Esophagus (tissue), 2 donors: ENCODE results near the gene PRRC2A. TPM values are rescaled to one million over a fixed set of nuclear protein-coding genes. Genes with fewer than 3 reads are reported as not detected.
A peak's percentile ranks its signal among the peaks of the same experiment; 100 is the strongest.

ENCODE experiments used
- H3K27ac ChIP-seq, 2 donors: one replicate each; pipeline ENCODE4 v1.5.1; 2013; ENCODE audit warnings: low read depth in 2 of 2, mild to moderate bottlenecking in 2 of 2, inconsistent platforms in 1 of 2, low read length in 1 of 2, moderate library complexity in 1 of 2
- H3K27me3 ChIP-seq, 2 donors: one replicate each; pipeline ENCODE4 v1.6.1; 2013; ENCODE audit warnings: low read length in 2 of 2, control low read depth in 1 of 2, mild to moderate bottlenecking in 1 of 2; ENCODE audit not compliant: insufficient read depth in 2 of 2, control insufficient read depth in 1 of 2
- H3K36me3 ChIP-seq, 2 donors: one replicate each; pipeline ENCODE4 v1.6.1; 2013; ENCODE audit warnings: low read length in 1 of 2; ENCODE audit not compliant: control insufficient read depth in 2 of 2, insufficient read depth in 2 of 2
- H3K4me1 ChIP-seq, 2 donors: one replicate each; pipeline ENCODE4 v1.6.1; 2013; ENCODE audit warnings: low read length in 1 of 2; ENCODE audit not compliant: control insufficient read depth in 2 of 2, insufficient read depth in 2 of 2
- H3K4me3 ChIP-seq, 2 donors: one replicate each; pipeline ENCODE4 v1.5.1; 2013; ENCODE audit warnings: low read length in 2 of 2, mild to moderate bottlenecking in 2 of 2, low read depth in 1 of 2, moderate library complexity in 1 of 2
- H3K9me3 ChIP-seq, 2 donors: one replicate each; pipeline ENCODE4 v1.6.1; 2013; ENCODE audit warnings: mild to moderate bottlenecking in 2 of 2, low read depth in 1 of 2, low read length in 1 of 2, moderate library complexity in 1 of 2; ENCODE audit not compliant: control insufficient read depth in 2 of 2, insufficient read depth in 1 of 2
- WGBS, 2 donors: extraction: QIAGEN DNeasy Blood & Tissue Kit; methylation state at CpG; one replicate each; pipeline ENCODE4 v1.1.7; 2013; 5-methylcytosine and 5-hydroxymethylcytosine counted together
- polyA plus RNA-seq, 2 donors: library from polyadenylated mRNA; stranded (reverse); fragments of 200-250 nt; gene quantifications; one replicate each; pipeline ENCODE4 v1.2.3, GENCODE V29; 2013
- donor health status: healthy with polysubstance abuse.
- donor health status: Bipolar disorder and iron deficiency.

The PRRC2A gene
- polyA plus RNA-seq, 2 donors, result 76.6 to 110 TPM

DNA sequence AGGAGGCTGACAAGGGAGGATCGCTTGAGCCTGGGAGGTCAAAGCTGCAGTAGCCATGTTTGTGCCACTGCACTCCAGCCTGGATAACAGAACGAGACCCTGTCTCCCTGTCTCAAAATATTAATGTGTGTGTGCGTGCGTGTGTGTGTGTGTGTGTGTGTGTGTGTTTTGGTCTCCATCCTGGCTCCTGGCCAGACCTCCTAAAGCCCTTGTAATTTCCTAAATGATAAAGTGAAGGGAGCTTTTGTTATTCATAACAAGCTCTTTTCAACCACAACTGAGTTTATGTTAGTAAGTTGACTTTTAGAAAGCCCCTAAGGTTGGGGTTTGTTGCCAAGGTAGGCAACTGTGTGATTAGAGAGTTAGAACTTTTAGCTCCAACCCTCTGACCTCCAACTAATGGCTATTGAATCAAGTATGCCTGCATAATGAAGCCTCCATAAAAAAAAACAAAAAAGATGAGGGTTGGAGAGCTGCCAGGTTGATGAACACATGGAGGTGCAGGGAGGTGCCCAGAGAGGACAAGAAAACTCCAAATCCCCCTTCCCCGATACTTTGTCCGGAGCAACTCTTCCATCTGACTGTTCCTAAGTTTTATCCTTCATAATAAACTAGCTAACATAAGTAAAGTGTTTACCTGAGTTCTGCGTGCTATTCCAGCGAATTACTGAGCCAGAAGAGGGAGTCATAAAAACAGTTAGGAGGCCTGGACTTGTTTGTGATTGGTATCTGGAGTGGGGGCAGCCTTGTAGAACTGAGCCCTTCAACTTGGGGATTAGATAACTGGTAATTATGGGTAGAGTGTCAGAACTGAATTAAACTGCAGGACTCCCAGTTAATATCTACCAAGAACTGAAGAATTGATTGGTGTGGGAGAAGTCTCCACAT is 10.8 kb upstream of the PRRC2A start:
- Histone ChIP-seq H3K36me3 (no peaks in the 10 kb centered on the region), H3K27me3 (no peaks in the 10 kb centered on the region), H3K4me3 (no peak overlapping the region), H3K27ac (no peak overlapping the region), H3K9me3 (no peaks in the 10 kb centered on the region), H3K4me1 (no peaks in the 10 kb centered on the region)
- 71 to 72% methylated on average over 8 of the region's 8 CpGs for WGBS, 2 donors

DNA sequence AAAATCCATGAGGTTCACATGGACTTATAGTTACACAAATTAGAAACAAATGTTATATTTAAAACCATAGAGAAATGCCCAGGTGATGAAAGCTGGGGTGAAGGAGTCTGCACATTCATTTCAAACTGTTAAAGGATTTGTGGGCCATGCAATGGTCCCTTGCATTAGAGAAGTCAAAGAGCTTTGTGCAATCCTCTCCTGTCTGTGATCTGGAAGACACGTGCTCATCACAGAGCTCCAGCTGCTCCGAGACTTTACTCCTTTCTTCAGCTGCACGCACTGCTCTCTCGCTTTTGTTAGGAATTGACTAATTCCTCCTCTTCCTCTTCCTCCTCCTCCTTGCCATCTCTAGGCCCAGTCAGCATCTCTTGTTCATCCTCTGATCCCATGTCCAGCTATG is 9.5 kb upstream of the PRRC2A start:
- no peaks in the 10 kb centered on the region for H3K4me1 ChIP-seq
- no peaks in the 10 kb centered on the region for H3K27me3 ChIP-seq
- no peaks in the 10 kb centered on the region for H3K9me3 ChIP-seq
- H3K27ac ChIP-seq, result no peak overlapping the region
- 84% methylated on average over 4 of the region's 4 CpGs for WGBS, 2 donors
- no peak overlapping the region for H3K4me3 ChIP-seq
- H3K36me3 ChIP-seq, result no peaks in the 10 kb centered on the region

DNA sequence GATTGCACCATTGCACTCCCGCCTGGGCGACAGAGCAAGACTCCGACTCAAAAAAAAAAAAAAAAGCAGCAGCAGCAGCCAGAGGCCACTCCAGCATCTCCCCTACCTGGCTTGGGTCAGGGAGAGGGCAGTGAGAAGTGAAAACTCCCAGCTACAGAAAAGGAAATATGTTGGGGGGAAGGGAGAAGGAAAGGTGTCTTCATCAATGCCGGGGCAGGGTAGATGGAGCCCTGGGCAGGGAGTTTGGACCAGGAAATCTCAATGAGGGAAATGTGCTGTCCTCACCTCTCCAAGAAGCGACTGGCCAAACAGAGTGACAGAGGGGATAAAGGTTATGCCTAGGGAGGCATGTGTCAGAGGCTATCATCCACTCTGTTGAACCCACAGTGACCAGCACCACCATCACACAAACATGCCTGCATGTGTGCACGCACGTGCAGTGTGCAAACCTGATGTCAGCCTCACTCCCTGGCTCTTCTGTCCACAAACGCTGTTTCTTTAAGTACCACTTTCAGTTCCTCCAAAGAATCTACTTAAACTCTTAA is 6.4 kb upstream of the PRRC2A start:
- WGBS, 2 donors, result 73 to 76% methylated on average over 8 of the region's 8 CpGs
- H3K27me3 ChIP-seq, result no peaks in the 10 kb centered on the region
- H3K27ac ChIP-seq, result no peak overlapping the region

DNA sequence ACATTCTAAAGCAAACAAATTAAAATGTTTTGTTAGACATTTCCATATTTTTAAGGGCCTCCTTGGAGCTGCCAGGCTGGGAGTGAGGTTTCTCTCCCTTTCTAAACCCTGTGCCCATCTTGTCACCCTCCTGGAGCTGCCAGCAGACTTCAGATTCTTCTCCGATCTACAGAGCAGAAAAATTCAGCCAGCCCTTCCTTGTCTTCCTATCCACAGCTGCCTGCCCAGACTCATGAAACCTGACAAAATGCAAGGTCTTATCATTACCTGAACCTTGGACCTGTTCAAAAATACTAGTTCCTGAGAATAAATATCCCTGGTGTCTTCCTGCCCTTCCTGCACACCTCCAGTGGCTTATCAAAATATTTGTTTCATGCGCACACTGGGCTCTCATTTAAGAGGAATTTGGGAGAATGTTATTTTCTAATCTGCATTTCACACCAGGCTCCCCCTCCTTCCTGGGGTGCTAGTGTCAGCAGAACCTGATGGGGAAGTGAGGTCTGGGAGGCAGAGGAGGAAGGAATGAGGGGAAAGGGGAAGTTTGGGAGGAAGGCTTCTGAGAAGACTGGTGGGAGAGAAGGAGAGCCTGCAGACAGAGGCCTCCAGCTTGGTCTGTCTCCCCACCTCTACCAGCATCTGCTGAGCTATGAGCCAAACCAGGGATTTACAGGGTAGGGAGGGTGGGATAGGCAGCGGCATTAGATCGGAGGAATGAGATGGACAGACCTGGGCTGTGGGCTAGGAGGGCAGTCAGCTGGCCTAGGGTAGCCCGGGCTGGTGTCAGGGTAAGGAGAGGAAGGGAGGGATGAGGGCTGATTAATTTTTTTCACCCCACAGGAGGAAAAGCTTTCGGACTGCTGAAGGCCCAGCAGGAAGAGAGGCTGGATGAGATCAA is 5.6 kb upstream of the PRRC2A start, which contains the start of gene AIF1:
TSS of gene AIF1 (plus strand) at position 551 of the 895 bp plus-strand sequence. CDS start at position 647, 96 bp downstream.
- no peaks in the 10 kb centered on the region for H3K4me1 ChIP-seq
- H3K9me3 ChIP-seq, result no peaks in the 10 kb centered on the region
- no peaks in the 10 kb centered on the region for H3K36me3 ChIP-seq
- H3K27me3 ChIP-seq, result no peaks in the 10 kb centered on the region
- 64 to 68% methylated on average over 6 of the region's 6 CpGs for WGBS, 2 donors
- peak within 1 kb of the TSS in 1 of 2 donors; percentile 49 for H3K27ac ChIP-seq
- no peak within 1 kb of the TSS for H3K4me3 ChIP-seq

More for the DNA sequence above, 6.4 kb upstream of the PRRC2A start:
- H3K4me3 ChIP-seq, result no peak overlapping the region
- H3K36me3 ChIP-seq, result no peaks in the 10 kb centered on the region
- H3K4me1 ChIP-seq, result no peaks in the 10 kb centered on the region
- H3K9me3 ChIP-seq, result no peaks in the 10 kb centered on the region

DNA sequence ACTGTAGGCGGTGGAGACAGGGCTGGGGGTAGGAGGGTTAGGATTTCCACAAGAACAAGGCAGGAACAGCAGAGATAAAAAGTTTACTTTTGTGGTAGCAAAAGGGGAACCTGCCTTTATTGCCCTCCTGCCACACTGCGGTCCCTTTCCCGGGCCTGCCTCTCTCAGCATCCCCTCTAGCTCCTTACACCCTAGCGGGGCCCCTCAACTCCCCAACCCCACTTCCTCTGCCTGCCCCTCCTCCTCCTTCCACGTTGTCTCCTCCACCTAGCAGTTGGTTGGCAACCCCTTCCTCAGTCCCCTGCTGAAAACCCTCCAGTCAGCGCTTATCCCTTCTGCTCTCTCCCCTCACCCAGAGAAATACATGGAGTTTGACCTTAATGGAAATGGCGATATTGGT is 4.8 kb upstream of the PRRC2A start:
- Histone ChIP-seq H3K9me3 (no peaks in the 10 kb centered on the region), H3K27ac (peak overlapping the region in 1 of 2 donors; percentile 49), H3K4me1 (no peaks in the 10 kb centered on the region), H3K4me3 (no peak overlapping the region), H3K27me3 (no peaks in the 10 kb centered on the region), H3K36me3 (no peaks in the 10 kb centered on the region)
- 65 to 70% methylated on average over 6 to 7 of the region's 7 CpGs for WGBS, 2 donors

DNA sequence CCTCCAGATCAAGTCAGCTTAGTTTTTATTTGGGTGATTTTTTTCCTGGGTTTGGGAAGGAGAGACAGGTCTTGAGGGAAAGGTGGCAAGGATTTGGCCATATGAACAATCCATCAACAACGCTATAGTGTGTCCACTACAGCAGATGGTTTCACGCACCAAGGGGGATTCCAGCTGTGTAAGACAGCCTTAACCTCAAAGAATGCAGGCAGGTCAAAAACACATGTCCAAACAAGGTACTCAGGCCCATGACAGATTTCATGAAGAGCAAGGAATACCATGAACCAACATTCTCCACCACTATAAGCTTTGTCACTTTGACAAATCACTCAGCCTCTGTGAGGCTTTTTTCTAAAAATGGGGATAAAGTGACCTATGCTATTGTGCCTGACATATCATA is 3.5 kb upstream of the PRRC2A start:
- Histone ChIP-seq H3K36me3 (no peaks in the 10 kb centered on the region), H3K9me3 (no peaks in the 10 kb centered on the region), H3K27ac (no peak overlapping the region), H3K4me1 (no peaks in the 10 kb centered on the region), H3K27me3 (no peaks in the 10 kb centered on the region), H3K4me3 (no peak overlapping the region)
- WGBS, 2 donors, result 87 to 91% methylated on average over 2 of the region's 2 CpGs

DNA sequence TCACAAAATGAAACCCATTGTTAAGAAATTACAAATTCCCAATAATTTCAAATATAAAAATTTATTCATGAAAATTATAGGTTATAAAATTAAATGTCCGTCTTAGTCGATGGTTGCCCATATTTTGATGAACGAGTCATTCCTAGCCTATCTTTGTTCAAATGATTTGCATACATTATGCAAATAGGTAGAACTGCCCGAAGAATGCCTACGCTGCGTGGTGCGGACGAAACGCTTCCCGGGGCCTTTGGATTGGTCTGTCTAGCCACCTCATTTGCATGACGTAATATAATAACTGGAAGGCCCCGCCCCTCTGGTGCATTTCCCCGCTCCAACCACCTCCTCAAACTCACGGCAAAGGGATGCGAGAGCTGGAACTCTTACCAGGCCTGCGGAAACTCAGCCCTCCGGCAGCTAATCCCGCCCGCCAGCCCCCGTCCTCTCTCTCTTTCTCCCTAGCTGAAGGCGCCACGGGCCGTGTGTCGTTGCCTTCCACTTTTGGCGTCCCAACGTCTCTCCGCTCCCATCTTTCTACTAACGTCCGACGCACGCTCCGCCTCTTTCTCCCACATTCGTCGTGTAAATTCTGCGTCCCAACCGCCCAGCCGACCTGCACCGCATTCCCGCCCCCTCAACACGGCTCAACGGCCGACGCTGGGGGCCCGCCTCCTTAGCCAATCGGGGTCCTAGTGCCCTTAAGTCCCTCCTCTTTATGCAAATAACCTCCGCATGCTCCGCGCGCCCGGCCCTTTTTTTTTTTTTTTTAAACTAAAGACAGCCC is 520 bp upstream of the PRRC2A start:
- no peaks in the 10 kb centered on the region for H3K9me3 ChIP-seq
- H3K27me3 ChIP-seq, result no peaks in the 10 kb centered on the region
- peaks cover 6 to 10% of the 10 kb centered on the region in 2 donors for H3K36me3 ChIP-seq
- peak overlapping the region; percentile 99 to 100 for H3K27ac ChIP-seq
- WGBS, 2 donors, result 0% methylated on average over 50 of the region's 50 CpGs
- H3K4me3 ChIP-seq, result peak overlapping the region; percentile 71 to 87
- no peaks in the 10 kb centered on the region for H3K4me1 ChIP-seq

DNA sequence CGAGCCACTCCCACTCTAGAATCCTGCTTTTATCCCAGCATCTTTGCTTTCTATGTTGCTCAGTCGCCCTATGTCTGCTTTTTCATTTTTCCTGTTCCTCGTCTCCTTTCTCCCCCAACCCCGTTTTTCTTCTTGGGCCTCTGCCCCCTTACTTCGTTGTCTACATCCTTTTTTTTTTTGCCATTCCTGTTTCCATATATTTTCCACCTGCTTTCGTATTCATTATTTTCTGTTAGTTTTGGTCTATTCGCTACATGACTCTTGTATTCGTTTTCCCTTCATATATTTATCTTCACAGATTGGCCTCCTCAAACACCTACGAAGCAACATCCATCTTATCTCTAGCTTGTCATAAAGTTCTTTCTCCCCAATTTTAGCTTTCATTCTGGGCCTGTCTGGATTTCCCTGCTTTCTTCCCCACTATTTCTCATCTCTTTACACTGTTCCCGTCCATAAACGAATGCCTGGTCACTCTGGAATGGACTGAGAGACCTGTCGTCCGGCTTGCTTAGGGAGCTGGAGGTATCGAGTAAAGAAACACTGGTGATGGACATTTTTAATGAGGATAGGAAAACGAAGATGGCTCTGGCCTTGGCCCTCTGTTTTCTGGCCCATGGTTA is 915 bp downstream of the PRRC2A start:
- WGBS, 2 donors, result 7 to 8% methylated on average over 15 of the region's 15 CpGs
- H3K36me3 ChIP-seq, result peaks cover 16 to 20% of the 10 kb centered on the region in 2 donors
- H3K4me3 ChIP-seq, result peak overlapping the region; percentile 71 to 87
- no peaks in the 10 kb centered on the region for H3K9me3 ChIP-seq
- no peaks in the 10 kb centered on the region for H3K27me3 ChIP-seq
- peak overlapping the region; percentile 93 to 99 for H3K27ac ChIP-seq
- no peaks in the 10 kb centered on the region for H3K4me1 ChIP-seq
